Neural cell (in vitro differentiated cells): ENCODE results near the gene MBD1. TPM values are rescaled to one million over a fixed set of nuclear protein-coding genes. Genes with fewer than 3 reads are reported as not detected.
A peak's percentile ranks its signal among the peaks of the same experiment; 100 is the strongest.

Experiments used
- H2AFZ ChIP-seq: fragments of 200-600, 300-800 bp; sonication (generic), shearing (Covaris generic); 2 replicates; pipeline ENCODE4 v1.6.0; 2014; ENCODE audit warnings: low read depth, mild to moderate bottlenecking, antibody characterized with exemption, low read length, moderate library complexity
- H3F3A ChIP-seq: fragments of 200-600 bp; shearing (Covaris generic); 2 replicates; pipeline ENCODE4 v1.6.1; 2016; ENCODE audit warnings: mild to moderate bottlenecking, moderate library complexity, mixed read lengths, antibody characterized with exemption, low read length; ENCODE audit not compliant: insufficient read depth, poor library complexity, severe bottlenecking
- H3K27ac ChIP-seq: fragments of 200-600, 300-800 bp; sonication (generic), shearing (Covaris generic); 2 replicates; pipeline ENCODE4 v1.5.1; 2014; ENCODE audit warnings: mild to moderate bottlenecking, low read length, moderate library complexity
- H3K27me3 ChIP-seq: fragments of 300-800, 200-600 bp; sonication (generic), shearing (Covaris generic); 2 replicates; pipeline ENCODE4 v1.6.0; 2014; ENCODE audit warnings: mild to moderate bottlenecking, low read depth, low read length, moderate library complexity; ENCODE audit not compliant: insufficient read depth
- H3K36me3 ChIP-seq: fragments of 300-800, 200-600 bp; sonication (generic), shearing (Covaris generic); 2 replicates; pipeline ENCODE4 v1.5.1; 2014; ENCODE audit warnings: mild to moderate bottlenecking, antibody characterized with exemption, low read length, moderate library complexity; ENCODE audit not compliant: insufficient read depth
- H3K4me2 ChIP-seq: fragments of 300-800, 200-600 bp; sonication (generic), shearing (Covaris generic); 2 replicates; pipeline ENCODE4 v1.6.0; 2014; ENCODE audit warnings: mild to moderate bottlenecking, low read length
- H3K4me3 ChIP-seq: fragments of 300-800, 200-600 bp; sonication (generic), shearing (Covaris generic); 2 replicates; pipeline ENCODE4 v1.5.1; 2014; ENCODE audit warnings: mild to moderate bottlenecking, low read length, moderate library complexity
- H3K79me2 ChIP-seq: fragments of 200-600 bp; shearing (Covaris generic); replicated peaks from 2 replicates; pipeline ENCODE4 v1.6.0; 2014; ENCODE audit warnings: mild to moderate bottlenecking, low read length, moderate library complexity; ENCODE audit not compliant: insufficient read depth
- H3K9ac ChIP-seq: fragments of 300-800, 200-600 bp; sonication (generic), shearing (Covaris generic); 2 replicates; pipeline ENCODE4 v1.6.1; 2016; ENCODE audit warnings: mild to moderate bottlenecking, low read length, mixed read lengths
- H3K9me2 ChIP-seq: fragments of 200-600 bp; shearing (Covaris generic); 2 replicates; pipeline ENCODE4 v1.6.1; 2016; ENCODE audit warnings: mild to moderate bottlenecking, low read length, mixed read lengths; ENCODE audit not compliant: insufficient read depth
- H3K9me3 ChIP-seq: fragments of 200-600, 300-800 bp; sonication (generic), shearing (Covaris generic); 2 replicates; pipeline ENCODE4 v1.6.1; 2016; ENCODE audit warnings: mild to moderate bottlenecking, mixed run types, low read length, moderate library complexity, mixed read lengths
- H4K20me1 ChIP-seq: fragments of 200-600 bp; shearing (Covaris generic); 2 replicates; pipeline ENCODE4 v1.6.1; 2016; ENCODE audit warnings: mild to moderate bottlenecking, mixed run types; ENCODE audit not compliant: insufficient read depth
- EP300 ChIP-seq: fragments of 450-650 bp; conservative IDR thresholded peaks from 2 replicates; pipeline ENCODE4 v1.6.1; 2014; ENCODE audit warnings: antibody characterized with exemption, mild to moderate bottlenecking, moderate library complexity; ENCODE audit not compliant: poor library complexity, severe bottlenecking
- EZH2 ChIP-seq: fragments of 200-600, 300-800 bp; shearing (Covaris generic), sonication (generic); IDR thresholded peaks from 2 replicates; pipeline ENCODE4 v1.6.1; 2014; ENCODE audit warnings: antibody characterized with exemption, low read length, borderline replicate concordance, mild to moderate bottlenecking; ENCODE audit not compliant: insufficient read depth, poor library complexity, severe bottlenecking
- MXI1 ChIP-seq: fragments of 450-650 bp; conservative IDR thresholded peaks from 2 replicates; pipeline ENCODE4 v1.6.1; 2014; ENCODE audit warnings: antibody characterized with exemption, mild to moderate bottlenecking; ENCODE audit not compliant: poor library complexity, severe bottlenecking
- POLR2AphosphoS5 ChIP-seq: IDR thresholded peaks from 2 replicates; pipeline ENCODE4 v1.6.1; 2012
- RAD21 ChIP-seq: fragments of 450-650 bp; conservative IDR thresholded peaks from 2 replicates; pipeline ENCODE4 v1.6.1; 2014; ENCODE audit warnings: antibody characterized with exemption, mild to moderate bottlenecking, moderate library complexity
- SMC3 ChIP-seq: fragments of 450-650 bp; conservative IDR thresholded peaks from 2 replicates; pipeline ENCODE4 v1.6.1; 2014; ENCODE audit warnings: antibody characterized with exemption, mild to moderate bottlenecking, moderate library complexity; ENCODE audit not compliant: poor library complexity
- TAF1 ChIP-seq: IDR thresholded peaks from 2 replicates; pipeline ENCODE4 v1.6.1; 2012; ENCODE audit warnings: low read depth
- polyA plus RNA-seq: library from polyadenylated mRNA; depleted of rRNA; stranded (reverse); fragments of >200 nt; gene quantifications from 2 replicates; pipeline ENCODE4 v1.2.3, GENCODE V29; 2014
- TF ChIP-seq, protein P1 (sequence below): IDR thresholded peaks from 2 replicates; pipeline ENCODE4 v1.6.1; 2012; ENCODE audit warnings: borderline replicate concordance
- TF ChIP-seq, protein P2 (sequence below): fragments of 450-650 bp; IDR thresholded peaks from 2 replicates; pipeline ENCODE4 v1.5.1; 2014; ENCODE audit warnings: antibody characterized with exemption, mild to moderate bottlenecking, moderate library complexity; ENCODE audit not compliant: poor library complexity, severe bottlenecking

The MBD1 gene
- polyA plus RNA-seq, 1 donor from 2014 or later = 106 TPM

DNA sequence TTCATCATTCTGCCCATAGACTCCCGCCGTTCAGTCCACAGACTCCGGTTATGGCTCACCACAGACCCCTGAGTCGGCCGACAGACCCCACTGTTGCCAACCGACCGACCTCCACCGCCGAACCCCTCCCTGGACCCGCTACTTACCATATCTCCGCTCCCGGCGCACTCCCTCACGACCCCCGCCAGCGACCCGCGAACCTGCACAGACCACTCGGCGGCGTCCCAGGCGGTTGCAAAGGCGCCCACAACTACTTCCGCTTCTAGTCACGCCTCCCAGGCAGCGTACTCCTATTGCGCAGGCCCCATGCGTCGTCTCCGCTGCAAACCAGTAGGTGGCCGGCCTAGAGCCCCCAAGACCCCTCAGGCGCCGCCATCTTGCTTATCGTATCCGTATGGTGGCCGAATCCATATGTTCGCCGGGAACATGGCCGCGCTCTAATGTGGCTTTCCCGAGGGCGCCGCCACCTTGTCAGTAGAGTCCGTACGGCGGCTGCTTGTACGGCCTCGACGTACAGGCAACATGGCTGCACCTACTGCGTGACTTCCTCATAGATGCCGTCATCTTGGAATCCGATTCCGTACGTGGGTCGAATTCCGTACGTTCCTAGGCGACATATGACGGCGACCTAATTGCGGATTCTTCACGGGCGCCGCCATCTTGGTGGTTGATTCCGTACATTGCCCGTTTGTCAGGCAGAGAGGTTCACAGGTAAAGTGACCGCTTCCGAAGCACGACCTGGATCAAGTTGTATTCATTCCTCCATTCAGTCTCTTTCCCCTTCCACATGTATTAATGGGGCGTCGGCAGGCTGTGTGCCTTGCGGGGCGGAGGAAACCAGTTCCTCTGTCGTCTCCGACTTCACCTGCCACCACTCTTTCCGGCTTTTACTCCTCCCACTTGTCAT is 6.4 kb upstream of the MBD1 start, which contains the start of gene CXXC1:
CXXC1 (minus strand) TSS at position 252 of the 907 bp plus-strand sequence; CDS start at position 149, 103 bp downstream.
- peak within 1 kb of the TSS; percentile 73 for H3K9ac ChIP-seq
- no peaks in the 10 kb centered on the region for H3K79me2 ChIP-seq
- no peaks in the 10 kb centered on the region for H3F3A ChIP-seq
- H3K9me2 ChIP-seq = peaks cover 4% of the 10 kb centered on the region
- H3K36me3 ChIP-seq = no peaks in the 10 kb centered on the region
- peak within 1 kb of the TSS; percentile 91 for H3K4me3 ChIP-seq
- no peaks in the 10 kb centered on the region for H3K9me3 ChIP-seq
- no peaks in the 10 kb centered on the region for H3K27me3 ChIP-seq
- H2AFZ ChIP-seq = peak within 1 kb of the TSS; percentile 66
- peak; percentile 78 for TF ChIP-seq SMC3
- no peak for TF ChIP-seq EZH2
- TF ChIP-seq, protein P1, sequence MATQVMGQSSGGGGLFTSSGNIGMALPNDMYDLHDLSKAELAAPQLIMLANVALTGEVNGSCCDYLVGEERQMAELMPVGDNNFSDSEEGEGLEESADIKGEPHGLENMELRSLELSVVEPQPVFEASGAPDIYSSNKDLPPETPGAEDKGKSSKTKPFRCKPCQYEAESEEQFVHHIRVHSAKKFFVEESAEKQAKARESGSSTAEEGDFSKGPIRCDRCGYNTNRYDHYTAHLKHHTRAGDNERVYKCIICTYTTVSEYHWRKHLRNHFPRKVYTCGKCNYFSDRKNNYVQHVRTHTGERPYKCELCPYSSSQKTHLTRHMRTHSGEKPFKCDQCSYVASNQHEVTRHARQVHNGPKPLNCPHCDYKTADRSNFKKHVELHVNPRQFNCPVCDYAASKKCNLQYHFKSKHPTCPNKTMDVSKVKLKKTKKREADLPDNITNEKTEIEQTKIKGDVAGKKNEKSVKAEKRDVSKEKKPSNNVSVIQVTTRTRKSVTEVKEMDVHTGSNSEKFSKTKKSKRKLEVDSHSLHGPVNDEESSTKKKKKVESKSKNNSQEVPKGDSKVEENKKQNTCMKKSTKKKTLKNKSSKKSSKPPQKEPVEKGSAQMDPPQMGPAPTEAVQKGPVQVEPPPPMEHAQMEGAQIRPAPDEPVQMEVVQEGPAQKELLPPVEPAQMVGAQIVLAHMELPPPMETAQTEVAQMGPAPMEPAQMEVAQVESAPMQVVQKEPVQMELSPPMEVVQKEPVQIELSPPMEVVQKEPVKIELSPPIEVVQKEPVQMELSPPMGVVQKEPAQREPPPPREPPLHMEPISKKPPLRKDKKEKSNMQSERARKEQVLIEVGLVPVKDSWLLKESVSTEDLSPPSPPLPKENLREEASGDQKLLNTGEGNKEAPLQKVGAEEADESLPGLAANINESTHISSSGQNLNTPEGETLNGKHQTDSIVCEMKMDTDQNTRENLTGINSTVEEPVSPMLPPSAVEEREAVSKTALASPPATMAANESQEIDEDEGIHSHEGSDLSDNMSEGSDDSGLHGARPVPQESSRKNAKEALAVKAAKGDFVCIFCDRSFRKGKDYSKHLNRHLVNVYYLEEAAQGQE = peak; percentile 32
- peak; percentile 40 for TF ChIP-seq TAF1
- peak; percentile 65 for TF ChIP-seq RAD21
- TF ChIP-seq POLR2AphosphoS5 = peak; percentile 69
- peak; percentile 90 for TF ChIP-seq MXI1
- TF ChIP-seq EP300 = peak; percentile 48
- TF ChIP-seq, protein P2, sequence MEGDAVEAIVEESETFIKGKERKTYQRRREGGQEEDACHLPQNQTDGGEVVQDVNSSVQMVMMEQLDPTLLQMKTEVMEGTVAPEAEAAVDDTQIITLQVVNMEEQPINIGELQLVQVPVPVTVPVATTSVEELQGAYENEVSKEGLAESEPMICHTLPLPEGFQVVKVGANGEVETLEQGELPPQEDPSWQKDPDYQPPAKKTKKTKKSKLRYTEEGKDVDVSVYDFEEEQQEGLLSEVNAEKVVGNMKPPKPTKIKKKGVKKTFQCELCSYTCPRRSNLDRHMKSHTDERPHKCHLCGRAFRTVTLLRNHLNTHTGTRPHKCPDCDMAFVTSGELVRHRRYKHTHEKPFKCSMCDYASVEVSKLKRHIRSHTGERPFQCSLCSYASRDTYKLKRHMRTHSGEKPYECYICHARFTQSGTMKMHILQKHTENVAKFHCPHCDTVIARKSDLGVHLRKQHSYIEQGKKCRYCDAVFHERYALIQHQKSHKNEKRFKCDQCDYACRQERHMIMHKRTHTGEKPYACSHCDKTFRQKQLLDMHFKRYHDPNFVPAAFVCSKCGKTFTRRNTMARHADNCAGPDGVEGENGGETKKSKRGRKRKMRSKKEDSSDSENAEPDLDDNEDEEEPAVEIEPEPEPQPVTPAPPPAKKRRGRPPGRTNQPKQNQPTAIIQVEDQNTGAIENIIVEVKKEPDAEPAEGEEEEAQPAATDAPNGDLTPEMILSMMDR = peak; percentile 89
- peak within 1 kb of the TSS; percentile 92 for H3K27ac ChIP-seq
- no peaks in the 10 kb centered on the region for H4K20me1 ChIP-seq
- H3K4me2 ChIP-seq = peak within 1 kb of the TSS; percentile 88

DNA sequence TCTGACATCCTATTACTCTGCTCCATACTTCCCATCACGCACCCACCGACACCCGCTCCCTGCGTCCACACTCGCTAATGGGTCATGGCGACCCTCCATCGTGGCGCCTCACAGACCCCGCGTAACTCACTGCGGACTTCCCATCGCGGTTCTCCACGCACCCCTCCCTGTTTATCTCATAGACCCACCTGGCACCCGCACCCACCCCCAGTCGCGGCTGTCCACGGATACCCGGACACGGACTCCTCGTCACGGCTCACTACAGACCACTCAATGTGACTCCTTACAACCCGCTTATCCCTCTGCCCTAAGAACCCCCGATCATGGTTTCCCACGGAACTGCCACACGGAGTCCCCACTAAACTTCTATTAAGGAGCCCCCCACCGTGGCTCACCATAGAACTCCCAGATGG is 5.7 kb upstream of the MBD1 start:
- no peaks in the 10 kb centered on the region for H3K36me3 ChIP-seq
- peaks cover 4% of the 10 kb centered on the region for H3K9me2 ChIP-seq
- TF ChIP-seq EZH2 (no peak), RAD21 (no peak), POLR2AphosphoS5 (no peak), TAF1 (no peak)
- TF ChIP-seq, protein P2 = no peak
- peak overlapping the region; percentile 73 for H3K9ac ChIP-seq
- H4K20me1 ChIP-seq = no peaks in the 10 kb centered on the region
- no peaks in the 10 kb centered on the region for H3K9me3 ChIP-seq
- H3K27ac ChIP-seq = peak overlapping the region; percentile 57
- peak overlapping the region; percentile 62 for H3K4me2 ChIP-seq
- H2AFZ ChIP-seq = peak overlapping the region; percentile 51
- H3K27me3 ChIP-seq = no peaks in the 10 kb centered on the region
- no peaks in the 10 kb centered on the region for H3F3A ChIP-seq
- H3K4me3 ChIP-seq = peak overlapping the region; percentile 91
- H3K79me2 ChIP-seq = no peaks in the 10 kb centered on the region
